GM12872 (cell line): ENCODE measurements around the gene AMBRA1.

Source experiments
- CTCF ChIP-seq: IDR thresholded peaks from 3 replicates; pipeline ENCODE4 v1.5.1; 2011; ENCODE audit warnings: low read depth, mild to moderate bottlenecking, low read length, moderate library complexity; ENCODE audit not compliant: insufficient read depth

Gene AMBRA1

DNA sequence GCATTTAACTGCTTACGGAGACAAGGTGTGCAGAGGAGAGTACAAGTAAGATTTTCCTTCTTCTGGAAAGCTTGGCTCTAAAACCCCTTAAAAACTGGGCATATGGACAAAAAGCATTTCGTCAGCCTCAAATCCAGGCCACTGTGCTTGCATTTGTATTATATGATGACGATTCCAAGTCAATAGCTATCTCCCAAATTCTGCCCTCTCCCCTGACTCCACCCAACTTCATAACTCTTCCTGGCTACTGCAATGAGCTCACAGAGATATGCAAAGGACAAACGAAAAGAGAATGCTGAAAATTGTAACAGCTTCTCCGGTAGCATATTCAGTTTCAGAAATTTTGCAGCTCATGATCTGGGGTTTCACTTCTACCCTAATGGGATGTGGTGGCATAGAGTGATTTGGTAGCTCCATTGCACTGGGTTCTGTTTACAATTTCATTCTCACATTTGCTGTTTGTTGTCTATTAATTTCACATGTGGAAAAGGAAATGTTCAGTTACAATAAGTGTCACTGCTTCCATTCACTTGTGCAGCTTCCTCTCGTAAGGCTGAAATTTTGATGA, 156.6 kb downstream of the AMBRA1 start:
- no peak for TF ChIP-seq CTCF

DNA sequence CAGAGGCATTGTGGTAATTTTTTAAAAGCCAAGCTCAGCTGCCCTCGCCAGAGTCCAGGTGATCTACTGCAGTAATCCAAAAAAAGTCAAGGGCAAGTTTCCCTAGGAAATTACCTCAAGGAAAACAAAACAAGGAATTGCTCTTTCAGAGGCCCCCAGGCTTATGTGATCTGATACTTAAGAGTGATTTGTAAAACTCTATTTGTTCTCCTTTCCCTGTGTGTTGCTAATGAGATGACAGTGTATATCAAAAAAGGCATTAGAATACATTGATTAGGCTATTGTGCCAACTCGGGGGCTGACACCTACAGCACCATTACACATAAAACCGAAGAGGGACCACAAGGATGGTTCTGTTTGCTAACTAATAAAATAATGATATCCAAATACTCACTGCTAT, 157.7 kb downstream of the AMBRA1 start:
- TF ChIP-seq CTCF, result no peak

DNA sequence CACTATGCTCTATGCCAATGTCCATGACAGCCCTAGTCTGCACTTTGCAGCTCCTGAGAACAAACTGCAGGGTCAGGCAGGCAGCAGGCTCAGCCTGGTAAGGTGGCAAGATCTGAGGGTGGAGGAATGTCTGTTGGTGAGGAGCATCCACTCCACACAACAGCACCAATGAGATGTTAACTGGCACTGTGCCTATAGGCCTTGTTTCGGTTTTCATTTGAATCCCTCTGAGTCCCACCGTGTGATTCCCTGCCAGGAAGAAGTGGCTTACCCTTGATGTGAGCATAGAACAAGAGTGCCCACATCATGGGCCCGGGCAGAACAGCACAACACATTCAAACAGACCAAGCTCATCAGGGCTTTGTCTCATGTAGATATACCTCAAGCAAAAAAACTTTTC, 158.1 kb downstream of the AMBRA1 start:
- no peak for TF ChIP-seq CTCF

- TF ChIP-seq CTCF, result no peak
These were observed 162.6 kb downstream of the AMBRA1 start for GRCh38 chr11:46431211-46431610.

DNA sequence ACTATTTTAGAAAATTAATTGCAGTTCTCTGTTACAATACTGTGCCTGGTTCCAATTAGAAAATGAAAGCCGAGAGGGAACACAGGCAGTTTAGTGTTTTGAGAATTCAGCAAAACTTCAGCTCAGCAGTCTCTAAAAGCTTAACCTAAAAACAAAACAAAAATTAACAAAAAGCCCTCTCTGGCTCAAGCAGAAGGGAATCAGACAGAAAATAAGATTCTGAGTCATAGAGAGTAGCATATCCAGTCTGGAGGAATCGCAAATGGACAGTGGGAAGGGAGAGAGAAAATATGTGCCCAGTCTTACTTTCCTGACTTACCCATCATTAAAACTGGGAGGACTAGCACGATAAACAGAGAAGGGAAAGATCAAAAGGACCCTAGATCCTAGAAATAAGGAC, 164.1 kb downstream of the AMBRA1 start:
- no peak for TF ChIP-seq CTCF

GRCh38 chr11:46427364-46427763, 166.5 kb downstream of the AMBRA1 start:
- TF ChIP-seq CTCF, result no peak

DNA sequence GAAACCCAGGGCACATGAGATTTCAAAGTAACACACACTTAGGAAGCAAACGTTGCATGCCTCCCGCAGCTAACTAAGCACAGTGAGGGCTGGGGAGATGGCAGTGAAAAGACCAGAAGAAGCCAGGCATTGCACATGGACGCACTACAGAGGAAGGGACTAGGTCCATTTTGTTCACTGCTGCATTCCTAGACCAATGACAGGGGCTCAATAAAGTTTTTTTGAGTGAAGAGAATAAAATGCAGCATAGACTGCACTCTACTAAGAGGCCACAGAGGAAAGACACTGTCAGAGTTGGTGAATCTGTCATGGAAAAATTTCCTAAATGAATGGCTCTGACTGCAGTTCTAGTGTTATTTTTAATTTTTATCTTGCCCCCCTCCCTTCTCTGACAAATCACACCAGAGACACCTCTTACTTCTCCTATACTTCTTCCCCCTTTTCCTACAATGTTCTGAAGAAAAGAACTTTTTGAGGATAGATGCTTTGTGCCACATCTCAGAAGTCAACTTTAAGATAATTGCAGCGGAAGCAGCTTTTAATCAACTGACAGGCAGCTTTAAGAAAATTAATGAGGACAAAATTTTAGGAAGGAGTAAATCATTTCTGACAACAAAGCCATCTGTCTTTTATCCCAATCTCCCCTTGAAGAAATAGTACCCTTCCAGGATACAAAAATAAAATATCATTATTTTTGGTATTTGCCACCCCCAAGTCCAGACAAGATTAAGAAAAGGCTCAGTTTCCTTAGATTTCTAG, 167.4 kb downstream of the AMBRA1 start:
- TF ChIP-seq CTCF, result no peak

- no peak for TF ChIP-seq CTCF
These were observed 171.2 kb downstream of the AMBRA1 start for GRCh38 chr11:46422588-46422987.
